ENCODE results near the gene ZNF385D. TPM values are rescaled to one million over a fixed set of nuclear protein-coding genes. Genes with fewer than 3 reads are reported as not detected.
"Not testable (repeated sequence)": the region's sequence is repeated elsewhere in the genome, so short reads cannot be mapped to it uniquely, and the experiment has no call there.

The ZNF385D gene
- total RNA-seq, 4 donors from 2014 or later = 0.41 to 5.0 (median 1.6) TPM

GRCh38 chr3:21487520-21487919, 263.5 kb downstream of the ZNF385D start:
- in situ Hi-C loops (cut with MboI; ENCODE audit: low sequenced_read_pairs in 4 of 4) = no loop called here
- H3K4me1 ChIP-seq = no peaks in the 10 kb centered on the region
- H3K4me3 ChIP-seq = no peak overlapping the region
- no peaks in the 10 kb centered on the region for H3K27me3 ChIP-seq
- no peaks in the 10 kb centered on the region for H3K9me3 ChIP-seq
- DNase-seq (no peak), ATAC-seq (no peak)
- no peak overlapping the region for H3K27ac ChIP-seq
- TF ChIP-seq CTCF (IDR thresholded peaks at IDR 0.05 in 4 of 5, conservative IDR thresholded peaks at IDR 0.05 in 1 of 5) (no peak), POLR2A (IDR thresholded peaks at IDR 0.05) (no peak)
- intact Hi-C loops (cut with DNase I; ENCODE audit: low total_unique reads) = no loop called here
- no peaks in the 10 kb centered on the region for H3K36me3 ChIP-seq

GRCh38 chr3:21486024-21486935, 264.7 kb downstream of the ZNF385D start:
- DNase-seq; H3K36me3 ChIP-seq; H3K9me3 ChIP-seq; H3K27ac ChIP-seq; ATAC-seq; in situ Hi-C loops (cut with MboI; ENCODE audit: low sequenced_read_pairs in 4 of 4); H3K4me1 ChIP-seq; H3K27me3 ChIP-seq; intact Hi-C loops (cut with DNase I; ENCODE audit: low total_unique reads); H3K4me3 ChIP-seq: not testable (repeated sequence)

- H3K4me3 ChIP-seq = no peak overlapping the region
- TF ChIP-seq POLR2A (IDR thresholded peaks at IDR 0.05) = no peak
- no peak for TF ChIP-seq CTCF (IDR thresholded peaks at IDR 0.05 in 4 of 5, conservative IDR thresholded peaks at IDR 0.05 in 1 of 5)
- no peaks in the 10 kb centered on the region for H3K27me3 ChIP-seq
- no peaks in the 10 kb centered on the region for H3K4me1 ChIP-seq
- H3K9me3 ChIP-seq = no peaks in the 10 kb centered on the region
- no peaks in the 10 kb centered on the region for H3K36me3 ChIP-seq
- ATAC-seq = no peak
- intact Hi-C loops (cut with DNase I; ENCODE audit: low total_unique reads) (no loop called here), in situ Hi-C loops (cut with MboI; ENCODE audit: low sequenced_read_pairs in 4 of 4) (no loop called here)
- no peak for DNase-seq
- no peak overlapping the region for H3K27ac ChIP-seq
These were observed 266.2 kb downstream of the ZNF385D start for GRCh38 chr3:21484828-21485144.

GRCh38 chr3:21484057-21484827, 266.8 kb downstream of the ZNF385D start:
- Histone ChIP-seq H3K27ac (no peak overlapping the region), H3K4me1 (no peaks in the 10 kb centered on the region), H3K27me3 (no peaks in the 10 kb centered on the region), H3K36me3 (no peaks in the 10 kb centered on the region), H3K4me3 (no peak overlapping the region), H3K9me3 (no peaks in the 10 kb centered on the region)
- TF ChIP-seq CTCF (IDR thresholded peaks at IDR 0.05 in 4 of 5, conservative IDR thresholded peaks at IDR 0.05 in 1 of 5) (peak in 1 of 5 experiments; percentile 35), POLR2A (IDR thresholded peaks at IDR 0.05) (no peak)
- DNase-seq = no peak
- in situ Hi-C loops (cut with MboI; ENCODE audit: low sequenced_read_pairs in 4 of 4) (no loop called here), intact Hi-C loops (cut with DNase I; ENCODE audit: low total_unique reads) (no loop called here)
- ATAC-seq = no peak

- TF ChIP-seq CTCF (IDR thresholded peaks at IDR 0.05 in 4 of 5, conservative IDR thresholded peaks at IDR 0.05 in 1 of 5) = no peak
- TF ChIP-seq POLR2A (IDR thresholded peaks at IDR 0.05) = no peak
- Histone ChIP-seq H3K4me1 (no peaks in the 10 kb centered on the region), H3K27me3 (no peaks in the 10 kb centered on the region), H3K27ac (no peak overlapping the region), H3K36me3 (no peaks in the 10 kb centered on the region), H3K9me3 (no peaks in the 10 kb centered on the region), H3K4me3 (no peak overlapping the region)
- in situ Hi-C loops (cut with MboI; ENCODE audit: low sequenced_read_pairs in 4 of 4) (no loop called here), intact Hi-C loops (cut with DNase I; ENCODE audit: low total_unique reads) (no loop called here)
- ATAC-seq = no peak
- no peak for DNase-seq
These were observed 269.0 kb downstream of the ZNF385D start for GRCh38 chr3:21481991-21482390.

All from gastrocnemius medialis (tissue), 4 donors.